CD4-positive, alpha-beta T cell treated with Interleukin-12 subunit alpha and Interleukin-12 subunit beta, for 1 hour (primary cell): ENCODE results near the gene GBP5.
"Not testable (repeated sequence)": the region's sequence is repeated elsewhere in the genome, so short reads cannot be mapped to it uniquely, and the experiment has no call there.

Source experiments
- DNase-seq: peaks from one replicate; pipeline ENCODE4 v3.0.0-alpha.2; 2020

Gene GBP5, protein sequence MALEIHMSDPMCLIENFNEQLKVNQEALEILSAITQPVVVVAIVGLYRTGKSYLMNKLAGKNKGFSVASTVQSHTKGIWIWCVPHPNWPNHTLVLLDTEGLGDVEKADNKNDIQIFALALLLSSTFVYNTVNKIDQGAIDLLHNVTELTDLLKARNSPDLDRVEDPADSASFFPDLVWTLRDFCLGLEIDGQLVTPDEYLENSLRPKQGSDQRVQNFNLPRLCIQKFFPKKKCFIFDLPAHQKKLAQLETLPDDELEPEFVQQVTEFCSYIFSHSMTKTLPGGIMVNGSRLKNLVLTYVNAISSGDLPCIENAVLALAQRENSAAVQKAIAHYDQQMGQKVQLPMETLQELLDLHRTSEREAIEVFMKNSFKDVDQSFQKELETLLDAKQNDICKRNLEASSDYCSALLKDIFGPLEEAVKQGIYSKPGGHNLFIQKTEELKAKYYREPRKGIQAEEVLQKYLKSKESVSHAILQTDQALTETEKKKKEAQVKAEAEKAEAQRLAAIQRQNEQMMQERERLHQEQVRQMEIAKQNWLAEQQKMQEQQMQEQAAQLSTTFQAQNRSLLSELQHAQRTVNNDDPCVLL

GRCh38 chr1:89272269-89273041 is at the start of gene GBP5:
TSS of gene GBP5 (minus strand) at chr1:89272860. CDS start at chr1:89269555, 3,305 bp downstream.
- DNase-seq: peak; percentile 85

DNA sequence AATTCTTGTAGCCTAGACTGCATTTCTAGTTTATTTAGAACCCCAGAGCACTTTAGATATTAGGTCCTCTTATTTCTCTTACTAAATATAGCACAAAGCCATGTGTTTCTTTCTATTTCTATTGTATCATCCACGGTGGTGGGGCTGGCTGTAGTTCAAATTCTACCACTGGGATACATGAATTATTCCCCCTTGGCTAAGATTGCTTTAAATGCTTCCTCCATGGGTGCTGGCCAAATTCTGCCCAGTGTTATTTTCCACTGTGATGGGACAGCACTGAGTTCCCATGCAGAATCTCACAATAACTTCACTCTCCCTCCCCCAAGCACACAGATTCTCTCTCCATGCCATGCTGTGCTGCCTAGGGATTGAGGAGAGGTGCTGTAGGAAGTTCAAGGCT is 49.7 kb upstream of the GBP5 start:
- DNase-seq: no peak

DNA sequence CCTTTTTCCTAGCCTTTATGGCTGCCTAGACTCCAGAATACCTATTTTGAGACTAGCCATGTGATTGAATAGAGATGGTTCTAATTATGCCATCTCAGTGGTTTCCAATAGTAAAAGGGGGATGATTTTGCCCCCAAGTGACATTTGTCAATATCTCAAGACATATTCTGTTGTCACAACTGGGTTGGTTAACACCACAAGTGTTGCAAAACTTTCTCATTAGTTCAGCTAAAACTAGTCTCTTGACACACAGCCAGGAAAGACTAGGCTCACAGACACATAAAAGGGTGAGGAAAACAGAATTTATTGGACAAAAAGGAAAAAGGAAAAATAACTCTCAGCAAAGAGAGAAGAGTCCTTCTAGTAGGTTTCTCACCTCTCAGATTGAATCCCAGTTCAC is 39.9 kb upstream of the GBP5 start:
- no peak for DNase-seq

GRCh38 chr1:89311757-89312156 is 39.1 kb upstream of the GBP5 start:
- DNase-seq: peak; percentile 27

DNA sequence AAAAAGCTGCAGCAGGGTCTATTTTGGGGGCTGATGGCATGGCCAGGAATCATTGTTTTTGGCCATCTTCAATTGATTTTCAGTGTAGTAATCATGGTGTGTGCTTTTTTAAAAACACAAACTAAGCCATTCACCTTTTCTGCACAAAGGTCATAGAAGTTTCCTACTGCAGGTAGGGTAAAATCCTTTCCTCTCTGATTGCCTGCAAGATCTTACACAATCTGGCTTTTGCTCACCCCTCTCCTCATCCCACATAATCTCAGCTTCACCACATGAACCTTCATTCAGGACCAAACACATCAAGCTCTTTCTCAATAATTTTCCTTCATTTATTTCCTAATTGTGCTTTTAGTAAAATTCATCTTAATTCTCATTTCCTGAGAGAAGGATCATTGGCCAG is 38.3 kb upstream of the GBP5 start:
- no peak for DNase-seq

DNA sequence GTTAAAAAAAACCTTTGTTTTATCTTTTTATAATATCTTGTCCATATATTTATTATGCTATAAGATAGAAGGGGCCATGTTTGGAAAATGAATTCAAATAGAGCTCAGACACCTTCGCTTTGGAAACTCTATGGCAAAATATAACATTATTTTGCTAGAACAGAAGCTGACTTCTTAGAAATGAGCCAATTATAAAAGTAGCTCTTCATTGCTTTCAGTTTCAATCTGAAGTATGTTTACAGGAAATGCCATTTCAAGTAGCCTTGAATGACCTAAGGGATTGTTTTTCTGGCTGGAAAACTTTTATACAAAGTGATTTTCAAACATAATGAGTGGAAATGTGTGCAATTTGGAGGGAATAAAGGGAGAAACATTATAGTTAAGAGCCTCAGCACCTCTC is 37.8 kb upstream of the GBP5 start:
- DNase-seq: peak; percentile 38

- DNase-seq: no peak
Measured at GRCh38 chr1:89309828-89310227, 37.2 kb upstream of the GBP5 start.

- no peak for DNase-seq
Measured at GRCh38 chr1:89306273-89306672, 33.6 kb upstream of the GBP5 start.

DNA sequence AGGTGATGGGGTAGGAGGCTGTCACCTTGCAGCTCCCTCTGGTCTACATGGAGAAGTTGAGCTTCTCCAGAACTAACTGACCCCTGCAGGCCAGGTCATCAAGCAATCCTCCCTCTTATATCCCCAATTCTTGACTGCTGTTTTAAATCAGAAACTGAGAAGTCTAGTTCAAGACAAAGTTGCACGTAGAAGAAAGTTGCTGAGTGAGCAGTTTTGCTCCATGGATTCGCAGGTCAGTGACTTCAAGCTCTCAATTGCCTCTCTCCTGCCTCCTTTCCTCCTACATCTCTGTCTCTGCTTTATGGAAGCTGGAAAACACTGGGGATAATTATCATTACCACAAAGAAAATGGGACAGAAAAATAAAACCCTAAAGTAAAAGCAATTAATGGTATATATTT is 32.8 kb upstream of the GBP5 start:
- no peak for DNase-seq

GRCh38 chr1:89304572-89305230 is 32.0 kb upstream of the GBP5 start:
- DNase-seq: no peak

GRCh38 chr1:89302697-89303332 is 30.2 kb upstream of the GBP5 start:
- DNase-seq: no peak

GRCh38 chr1:89299739-89300463 is 27.2 kb upstream of the GBP5 start:
- DNase-seq: not testable (repeated sequence)

GRCh38 chr1:89298461-89298860 is 25.8 kb upstream of the GBP5 start:
- no peak for DNase-seq

DNA sequence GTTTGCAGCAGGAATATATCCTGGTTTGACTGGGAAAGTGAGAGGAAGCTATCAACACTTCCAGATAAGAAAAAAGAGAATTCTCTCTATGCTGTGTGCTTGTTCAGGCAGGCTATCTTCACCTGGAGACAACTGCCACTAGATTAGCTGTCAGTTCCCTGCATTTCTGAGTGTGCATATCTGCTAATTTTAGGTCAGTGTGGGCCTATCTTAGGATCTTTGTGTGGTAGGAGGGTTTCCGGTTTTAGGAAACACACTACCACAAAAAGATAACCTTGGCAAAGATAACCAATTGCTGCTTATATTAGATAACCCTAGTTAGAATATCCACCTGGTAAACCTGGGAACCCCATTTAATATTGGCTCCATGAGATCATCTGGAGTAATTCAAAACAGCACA is 22.5 kb upstream of the GBP5 start:
- peak; percentile 50 for DNase-seq

DNA sequence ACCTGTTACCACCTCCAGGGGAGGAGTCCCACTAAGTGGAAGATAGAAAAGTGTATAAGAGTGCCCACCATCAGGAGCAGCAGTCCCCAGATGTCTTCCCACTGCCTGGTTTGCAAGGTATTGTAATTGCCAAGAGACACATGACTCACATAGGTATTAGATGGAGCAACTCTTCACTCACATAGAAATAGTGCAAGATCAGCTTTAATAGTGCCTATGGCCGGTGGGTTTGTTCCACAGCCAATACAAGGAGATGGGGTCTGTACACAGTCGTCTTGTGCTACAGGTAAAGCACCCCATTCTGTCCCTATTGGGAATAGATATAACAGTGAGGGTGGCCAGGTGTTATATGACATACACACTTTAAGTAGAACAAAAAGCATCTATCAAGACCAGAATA is 18.6 kb upstream of the GBP5 start:
- DNase-seq: no peak

- DNase-seq: no peak
Measured at GRCh38 chr1:89288051-89288340, 15.3 kb upstream of the GBP5 start.

DNA sequence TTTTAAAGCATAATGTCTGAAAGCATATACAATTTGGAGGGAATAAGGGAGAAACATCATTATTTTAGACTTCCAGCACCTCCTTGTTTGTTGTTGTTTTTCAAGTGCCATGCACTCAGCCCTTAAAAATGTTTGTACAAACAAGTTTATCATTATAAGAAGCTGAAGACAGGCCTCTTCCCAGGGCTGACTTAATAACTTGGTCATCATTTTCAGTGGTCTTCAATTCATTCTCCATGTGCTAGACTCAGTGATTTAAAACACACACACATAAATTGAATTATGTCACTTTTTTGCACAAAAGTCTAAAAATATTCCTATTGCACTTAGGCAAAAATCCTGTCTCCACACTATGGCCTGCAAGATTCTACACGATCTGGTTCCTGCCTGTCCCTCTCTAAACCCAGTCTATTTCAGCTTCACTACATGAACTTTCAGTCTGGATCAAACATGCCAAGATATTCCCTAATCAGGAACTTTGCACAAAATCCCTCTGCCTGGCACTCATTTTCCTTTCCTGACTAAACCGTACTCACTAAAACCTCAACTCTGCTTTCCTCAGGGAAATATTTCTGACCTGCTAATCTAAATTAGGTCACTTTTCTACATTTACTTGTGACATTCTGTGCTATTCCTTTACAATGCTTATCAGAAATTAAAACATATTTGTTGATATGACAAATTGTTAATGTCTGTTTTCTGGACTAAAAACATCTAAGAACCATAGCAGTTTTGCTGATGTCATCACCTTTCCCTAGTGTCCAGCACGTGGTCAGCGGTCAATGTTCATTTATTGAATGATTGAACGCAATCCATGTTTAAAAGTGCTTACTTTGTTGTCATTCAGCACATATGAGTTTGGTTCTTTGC is 14.8 kb upstream of the GBP5 start:
- no peak for DNase-seq

- peak; percentile 48 for DNase-seq
Measured at GRCh38 chr1:89286549-89287180, 14.0 kb upstream of the GBP5 start.

DNA sequence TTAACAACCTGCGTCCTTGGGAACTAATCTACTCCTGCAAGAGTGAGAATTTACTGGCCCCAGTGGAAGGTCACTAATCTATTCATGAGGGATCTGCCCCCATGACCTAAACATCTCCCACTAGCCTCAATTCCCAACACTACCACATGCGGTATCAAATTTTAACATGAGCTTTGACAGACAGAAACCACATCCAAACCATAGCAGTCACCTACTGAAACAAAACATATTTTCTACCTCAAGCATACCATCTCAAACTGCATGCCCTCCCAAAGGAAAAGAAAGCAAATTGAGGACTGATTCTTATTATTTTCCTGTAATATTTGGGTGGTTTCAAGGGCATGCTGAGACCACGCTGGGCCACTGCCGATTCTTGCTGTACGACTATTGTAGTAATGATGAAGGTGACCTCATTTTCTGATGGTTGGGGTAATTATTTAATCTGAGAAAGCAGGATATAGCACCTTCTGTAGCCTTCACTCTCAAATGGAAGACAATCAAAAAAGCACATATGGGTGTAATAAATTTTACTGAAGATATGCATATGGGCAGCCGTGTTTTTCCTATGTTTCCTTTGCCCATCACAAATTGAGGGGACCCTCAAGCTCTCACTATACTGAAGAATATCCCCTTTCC is 13.2 kb upstream of the GBP5 start:
- no peak for DNase-seq

GRCh38 chr1:89284078-89284763 is 11.6 kb upstream of the GBP5 start:
- DNase-seq: not testable (repeated sequence)
